H9 (cell line): ENCODE data around the gene TKTL1. TPM values are rescaled to one million over a fixed set of nuclear protein-coding genes. Genes with fewer than 3 reads are reported as not detected.

Experiments
- DNase-seq: peaks from one replicate; pipeline ENCODE4 v3.0.0-alpha.2; 2017
- H2AFZ ChIP-seq: one replicate; pipeline ENCODE4 v1.6.1; 2013; ENCODE audit warnings: mild to moderate bottlenecking, low read length, control low read depth, moderate library complexity
- H2AK5ac ChIP-seq: 2 replicates; pipeline ENCODE4 v1.6.1; 2013; ENCODE audit warnings: low read length, control low read depth, mixed read lengths; ENCODE audit not compliant: insufficient read length
- H2BK120ac ChIP-seq: one replicate; pipeline ENCODE4 v1.6.1; 2013; ENCODE audit warnings: low read depth, mild to moderate bottlenecking, low read length, control low read depth, inconsistent platforms; ENCODE audit not compliant: poor library complexity, severe bottlenecking
- H2BK12ac ChIP-seq: 2 replicates; pipeline ENCODE4 v1.6.1; 2013; ENCODE audit warnings: low read length, control low read depth, mixed read lengths, low read depth; ENCODE audit not compliant: insufficient read length
- H2BK15ac ChIP-seq: 2 replicates; pipeline ENCODE4 v1.6.1; 2013; ENCODE audit warnings: low read depth, low read length, control low read depth
- H2BK20ac ChIP-seq: one replicate; pipeline ENCODE4 v1.6.1; 2013; ENCODE audit warnings: low read depth, mild to moderate bottlenecking, low read length, control low read depth, inconsistent platforms; ENCODE audit not compliant: poor library complexity, severe bottlenecking
- H2BK5ac ChIP-seq: 2 replicates; pipeline ENCODE4 v1.6.1; 2013; ENCODE audit warnings: low read length, control low read depth, mixed read lengths; ENCODE audit not compliant: insufficient read length
- H3K14ac ChIP-seq: 2 replicates; pipeline ENCODE4 v1.6.1; 2013; ENCODE audit warnings: low read length, control low read depth; ENCODE audit not compliant: insufficient read depth
- H3K18ac ChIP-seq: 2 replicates; pipeline ENCODE4 v1.6.1; 2013; ENCODE audit warnings: low read depth, mild to moderate bottlenecking, mixed read lengths, low read length, control low read depth; ENCODE audit not compliant: insufficient read length
- H3K23ac ChIP-seq: 2 replicates; pipeline ENCODE4 v1.6.1; 2013; ENCODE audit warnings: low read length, control low read depth, mixed read lengths, low read depth; ENCODE audit not compliant: insufficient read length
- H3K23me2 ChIP-seq: 2 replicates; pipeline ENCODE4 v1.6.1; 2013; ENCODE audit warnings: low read depth, mild to moderate bottlenecking, mixed read lengths, low read length, control low read depth; ENCODE audit not compliant: insufficient read length, poor library complexity, severe bottlenecking
- H3K27ac ChIP-seq: 2 replicates; pipeline ENCODE4 v1.5.1; 2013; ENCODE audit warnings: low read length, control low read depth, mixed read lengths, low read depth; ENCODE audit not compliant: insufficient read length
- H3K27me3 ChIP-seq: 2 replicates; pipeline ENCODE4 v1.6.1; 2013; ENCODE audit warnings: low read length, control low read depth, inconsistent platforms; ENCODE audit not compliant: insufficient read depth
- H3K4ac ChIP-seq: 2 replicates; pipeline ENCODE4 v1.6.1; 2013; ENCODE audit warnings: low read depth, mild to moderate bottlenecking, control low read depth, inconsistent platforms, low read length, moderate library complexity
- H3K4me1 ChIP-seq: 2 replicates; pipeline ENCODE4 v1.6.1; 2013; ENCODE audit warnings: low read length, control low read depth, inconsistent platforms; ENCODE audit not compliant: insufficient read depth
- H3K4me2 ChIP-seq: 2 replicates; pipeline ENCODE4 v1.6.1; 2013; ENCODE audit warnings: low read length, control low read depth, mixed read lengths; ENCODE audit not compliant: insufficient read length, insufficient read depth
- H3K56ac ChIP-seq: 2 replicates; pipeline ENCODE4 v1.6.1; 2013; ENCODE audit warnings: low read depth, mild to moderate bottlenecking, mixed read lengths, low read length, control low read depth; ENCODE audit not compliant: insufficient read length
- H3K79me1 ChIP-seq: 2 replicates; pipeline ENCODE4 v1.6.1; 2013; ENCODE audit warnings: low read depth, mild to moderate bottlenecking, moderate library complexity, low read length, control low read depth, inconsistent platforms; ENCODE audit not compliant: insufficient read depth, poor library complexity, severe bottlenecking
- H3K79me2 ChIP-seq: 2 replicates; pipeline ENCODE4 v1.6.1; 2013; ENCODE audit warnings: low read length, control low read depth, inconsistent platforms; ENCODE audit not compliant: insufficient read depth
- H3K9ac ChIP-seq: 2 replicates; pipeline ENCODE4 v1.6.1; 2013; ENCODE audit warnings: low read length, control low read depth, mixed read lengths; ENCODE audit not compliant: insufficient read length; ENCODE audit errors: extremely low read depth
- H3K9me3 ChIP-seq: one replicate; pipeline ENCODE4 v1.6.1; 2013; ENCODE audit warnings: low read depth, low read length, inconsistent platforms; ENCODE audit not compliant: control insufficient read depth
- H3T11ph ChIP-seq: one replicate; pipeline ENCODE4 v1.6.1; 2013; ENCODE audit warnings: mild to moderate bottlenecking, low read length, control low read depth, inconsistent platforms
- H4K20me1 ChIP-seq: one replicate; pipeline ENCODE4 v1.6.1; 2013; ENCODE audit not compliant: control insufficient read depth, insufficient read length, insufficient read depth
- H4K5ac ChIP-seq: 2 replicates; pipeline ENCODE4 v1.6.1; 2013; ENCODE audit warnings: low read depth, mild to moderate bottlenecking, mixed read lengths, low read length, control low read depth; ENCODE audit not compliant: insufficient read length
- H4K8ac ChIP-seq: replicated peaks from 2 replicates; pipeline ENCODE4 v1.6.1; 2013; ENCODE audit warnings: low read length, control low read depth, mixed read lengths, low read depth; ENCODE audit not compliant: insufficient read length
- H4K91ac ChIP-seq: 2 replicates; pipeline ENCODE4 v1.6.1; 2013; ENCODE audit warnings: low read depth, mild to moderate bottlenecking, moderate library complexity, mixed read lengths, low read length, control low read depth; ENCODE audit not compliant: insufficient read length
- H3K27ac Mint-ChIP-seq, 3 experiments: 2 replicates in 2 of 3; 3 replicates in 1 of 3; pipeline ENCODE4 v1.8.0; 2020 to 2021; ENCODE audit warnings: mixed read lengths in 3 of 3, mild to moderate bottlenecking in 1 of 3, moderate library complexity in 1 of 3
- H3K27me3 Mint-ChIP-seq: 2 replicates; pipeline ENCODE4 v1.8.0; 2021; ENCODE audit warnings: low read depth, mild to moderate bottlenecking, moderate library complexity, mixed read lengths
- H3K36me3 Mint-ChIP-seq, 3 experiments: 2 replicates in 2 of 3; 3 replicates in 1 of 3; pipeline ENCODE4 v1.8.0; 2020 to 2021; ENCODE audit warnings: low read depth in 3 of 3, mixed read lengths in 3 of 3; ENCODE audit not compliant: insufficient read depth in 1 of 3
- H3K4me1 Mint-ChIP-seq, 2 experiments: 2 replicates each; pipeline ENCODE4 v1.8.0; 2020; ENCODE audit warnings: mixed read lengths in 2 of 2
- H3K4me3 Mint-ChIP-seq, 2 experiments: 2 replicates in 1 of 2; 3 replicates in 1 of 2; pipeline ENCODE4 v1.8.0; 2020 to 2021; ENCODE audit warnings: mild to moderate bottlenecking in 2 of 2, mixed read lengths in 2 of 2, moderate library complexity in 1 of 2
- H3K9me3 Mint-ChIP-seq, 2 experiments: 2 replicates in 1 of 2; 3 replicates in 1 of 2; pipeline ENCODE4 v1.8.0; 2020; ENCODE audit warnings: mild to moderate bottlenecking in 2 of 2, mixed read lengths in 2 of 2, moderate library complexity in 1 of 2
- CTCF ChIP-seq: fragments of 200-600 bp; sonication (generic); conservative IDR thresholded peaks from 3 replicates; pipeline ENCODE4 v1.8.0; 2021; ENCODE audit warnings: antibody characterized with exemption, mild to moderate bottlenecking
- WGBS: extraction: QIAGEN DNeasy Blood & Tissue Kit; methylation state at CpG from one replicate; pipeline ENCODE4 v1.1.7; 2013; ENCODE audit warnings: missing lambda C conversion rate, low lambda C conversion rate, mixed read lengths; ENCODE audit not compliant: insufficient read length; ENCODE audit errors: extremely low coverage; 5-methylcytosine and 5-hydroxymethylcytosine counted together
- total RNA-seq: library from RNA; stranded (reverse); gene quantifications from 2 replicates; pipeline ENCODE4 v1.2.1, GENCODE V29; 2021

The TKTL1 gene
- total RNA-seq, 1 experiment from 2014 or later = not detected

- Histone ChIP-seq H4K91ac (no peak overlapping the region), H2BK12ac (no peak overlapping the region), H3K14ac (no peak overlapping the region), H3K9ac (no peak overlapping the region), H3K4me2 (no peak overlapping the region), H4K8ac (no peak overlapping the region), H3K27ac (no peak overlapping the region), H3K79me1 (no peaks in the 10 kb centered on the region), H3K27me3 (no peaks in the 10 kb centered on the region), H2BK20ac (no peak overlapping the region), H3K18ac (no peak overlapping the region), H3K4me1 (no peaks in the 10 kb centered on the region), H3T11ph (no peak overlapping the region), H3K56ac (no peak overlapping the region), H3K23ac (no peak overlapping the region), H3K4ac (no peak overlapping the region), H3K79me2 (no peaks in the 10 kb centered on the region), H2BK120ac (no peak overlapping the region), H3K23me2 (no peaks in the 10 kb centered on the region), H2AK5ac (no peak overlapping the region), H3K9me3 (peaks cover 61% of the 10 kb centered on the region), H2BK5ac (no peak overlapping the region), H2BK15ac (no peak overlapping the region), H4K20me1 (no peaks in the 10 kb centered on the region), H4K5ac (no peak overlapping the region), H2AFZ (no peak overlapping the region)
- peaks cover 75 to 83% of the 10 kb centered on the region in 2 experiments for H3K9me3 Mint-ChIP-seq
- no peak for TF ChIP-seq CTCF
- peaks cover 10% of the 10 kb centered on the region for H3K27me3 Mint-ChIP-seq
- H3K27ac Mint-ChIP-seq = no peak overlapping the region
- no CpG with 5 or more reads among the region's 5 CpGs for WGBS
- no peak overlapping the region for H3K4me3 Mint-ChIP-seq
- DNase-seq = no peak
- peaks cover 0 to 2% (median 0%) of the 10 kb centered on the region in 3 experiments; a peak in 2 of 7 replicates for H3K36me3 Mint-ChIP-seq
- peaks cover 2 to 10% of the 10 kb centered on the region in 2 experiments for H3K4me1 Mint-ChIP-seq
Observed at GRCh38 chrX:154313147-154313546, 17.6 kb downstream of the TKTL1 start.
